HG03442 (cell line): ENCODE results near the gene LCAT.
"Not testable (repeated sequence)": the region's sequence is repeated elsewhere in the genome, so short reads cannot be mapped to it uniquely, and the experiment has no call there.

ENCODE experiments used
- ATAC-seq: cut with Tn5 transposase; IDR thresholded peaks from one replicate; pipeline ENCODE4 v1.9.1; 2021; ENCODE audit warnings: mild to moderate bottlenecking, moderate library complexity; ENCODE audit not compliant: unreplicated experiment

The LCAT gene

DNA sequence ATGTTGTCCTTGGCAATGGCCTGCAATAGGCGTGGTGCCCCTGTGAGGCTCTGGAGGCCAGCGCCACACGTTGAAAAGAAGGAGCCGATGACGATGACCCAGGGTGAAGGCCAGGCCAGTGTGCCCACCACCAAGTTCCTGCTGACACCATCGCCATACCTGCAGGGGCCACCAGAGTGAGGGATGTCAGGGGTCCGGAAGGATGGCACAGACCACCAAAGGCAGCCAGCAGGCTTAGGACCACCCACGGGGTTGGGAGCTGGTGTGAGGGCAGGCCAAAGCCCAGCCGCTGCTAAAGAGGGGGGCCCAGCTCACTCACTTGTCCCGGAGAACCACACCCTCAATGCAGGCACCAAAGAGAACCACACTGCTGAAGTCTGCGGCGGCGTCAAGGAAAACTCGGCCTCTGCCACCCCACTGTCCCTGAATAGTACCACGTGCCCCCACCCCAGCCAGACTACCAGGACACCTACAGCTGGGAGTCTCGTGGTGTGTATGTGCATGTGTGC is 6.5 kb upstream of the LCAT start:
- no peak for ATAC-seq

- ATAC-seq, result no peak
Measured at GRCh38 chr16:67949645-67950044, 5.7 kb upstream of the LCAT start.

DNA sequence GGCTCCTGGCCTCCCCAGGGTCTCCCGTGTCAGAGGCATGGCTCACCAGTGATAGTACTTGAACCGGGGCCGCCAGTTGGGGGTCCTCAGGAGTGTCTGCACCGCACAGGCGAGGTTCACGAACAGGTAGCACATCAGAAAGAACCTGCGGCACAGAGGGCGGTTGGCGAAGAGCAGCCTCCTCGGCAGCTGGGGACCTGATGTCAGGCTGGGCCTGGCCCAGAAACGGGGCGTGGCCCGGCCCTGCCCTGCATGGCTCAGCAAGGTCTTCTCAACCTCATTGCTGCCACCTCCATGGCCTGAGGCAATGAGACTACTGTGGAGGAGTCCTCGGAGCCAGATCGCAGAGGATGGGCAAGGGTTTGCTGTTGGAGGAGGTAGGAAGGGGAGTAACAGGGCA is 4.1 kb upstream of the LCAT start:
- ATAC-seq, result no peak

DNA sequence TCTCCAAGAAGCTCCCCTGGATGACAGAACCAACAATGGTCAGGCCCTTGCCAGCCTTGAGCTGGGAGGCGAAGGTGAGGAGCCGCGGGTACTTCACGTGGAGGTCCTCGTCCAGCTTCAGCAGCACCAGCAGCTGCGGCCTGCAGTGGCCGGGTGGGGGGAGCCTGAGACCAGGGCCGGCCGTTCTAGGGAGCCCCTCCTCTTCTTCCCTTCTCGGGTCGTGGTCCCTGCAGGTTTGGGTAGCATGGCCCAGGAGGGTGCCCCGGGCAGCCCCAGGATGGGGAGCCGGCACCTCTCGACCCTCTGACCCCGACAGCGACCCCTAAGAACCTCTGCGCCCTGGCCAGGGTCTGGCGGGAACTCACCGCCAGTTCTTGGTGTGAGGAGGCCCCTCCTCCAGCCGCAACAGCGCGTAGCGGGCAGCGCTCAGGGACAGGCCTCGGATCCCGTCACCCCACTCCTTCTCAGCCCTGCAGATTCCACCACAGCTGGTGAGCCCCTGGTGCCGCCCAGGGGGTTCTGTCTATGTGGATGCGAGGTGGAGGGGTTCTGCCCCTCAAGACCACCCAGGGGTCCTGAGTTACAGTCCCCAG is 3.1 kb upstream of the LCAT start:
- ATAC-seq, result no peak

- ATAC-seq, result no peak
Measured at GRCh38 chr16:67946128-67946569, 2.2 kb upstream of the LCAT start.

GRCh38 chr16:67945392-67945933 is 1.5 kb upstream of the LCAT start:
- no peak for ATAC-seq

- no peak for ATAC-seq
Measured at GRCh38 chr16:67944690-67945391, 921 bp upstream of the LCAT start.

DNA sequence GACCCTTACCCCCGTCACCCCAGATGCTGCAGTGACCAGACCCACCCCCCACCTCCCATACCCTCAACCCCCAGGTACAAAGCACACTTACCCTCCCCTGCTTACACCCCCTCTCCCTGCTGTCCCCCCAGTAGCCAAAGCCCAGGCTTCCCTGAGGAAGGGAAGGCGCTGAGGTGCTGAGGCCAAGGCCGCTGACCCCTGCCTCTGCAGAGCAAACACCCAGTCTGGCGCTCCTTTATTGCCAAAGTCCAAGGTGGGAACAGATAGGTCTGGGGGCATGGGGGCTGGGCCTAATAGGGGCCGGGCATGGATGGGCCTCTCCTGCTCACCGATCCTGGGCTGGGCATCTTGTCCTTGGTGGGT is 683 bp downstream of the LCAT start:
- ATAC-seq, result no peak

- no peak for ATAC-seq
Measured at GRCh38 chr16:67942510-67943255, 1.2 kb downstream of the LCAT start.

- no peak for ATAC-seq
Measured at GRCh38 chr16:67942200-67942509, 1.8 kb downstream of the LCAT start.

- ATAC-seq, result no peak
Measured at GRCh38 chr16:67941469-67942199, 2.3 kb downstream of the LCAT start.

DNA sequence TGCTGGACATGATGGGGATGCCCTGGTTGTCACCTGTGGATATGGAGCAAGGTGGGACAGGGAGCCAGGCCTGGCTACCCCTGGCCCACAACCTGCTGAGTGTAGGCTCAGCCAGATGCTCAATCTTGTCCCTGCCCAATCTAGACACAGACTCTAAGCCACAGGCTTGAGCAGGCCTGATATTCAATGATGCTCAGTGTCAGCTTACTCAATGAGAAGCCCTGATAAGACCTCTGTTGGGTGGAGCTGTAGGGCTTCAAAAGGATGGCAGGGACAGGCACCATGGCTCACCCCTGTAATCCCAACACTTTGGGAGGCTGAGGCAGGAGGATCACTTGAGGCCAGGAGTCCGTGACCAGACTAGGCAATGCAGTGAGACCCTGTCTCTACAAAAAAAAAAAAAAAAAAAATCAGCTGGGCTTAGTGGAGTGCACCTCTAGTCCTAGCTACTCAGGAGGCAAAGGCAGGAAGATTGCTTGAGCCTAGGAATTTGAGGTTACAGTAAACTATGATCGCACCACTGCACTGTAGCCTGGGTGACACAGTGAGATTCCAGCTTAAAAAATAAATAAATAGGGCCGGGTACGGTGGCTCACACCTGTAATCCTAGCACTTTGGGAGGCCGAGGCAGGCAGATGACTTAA is 3.4 kb downstream of the LCAT start:
- no peak for ATAC-seq

GRCh38 chr16:67939507-67940445 is 4.1 kb downstream of the LCAT start:
- ATAC-seq, result no peak

DNA sequence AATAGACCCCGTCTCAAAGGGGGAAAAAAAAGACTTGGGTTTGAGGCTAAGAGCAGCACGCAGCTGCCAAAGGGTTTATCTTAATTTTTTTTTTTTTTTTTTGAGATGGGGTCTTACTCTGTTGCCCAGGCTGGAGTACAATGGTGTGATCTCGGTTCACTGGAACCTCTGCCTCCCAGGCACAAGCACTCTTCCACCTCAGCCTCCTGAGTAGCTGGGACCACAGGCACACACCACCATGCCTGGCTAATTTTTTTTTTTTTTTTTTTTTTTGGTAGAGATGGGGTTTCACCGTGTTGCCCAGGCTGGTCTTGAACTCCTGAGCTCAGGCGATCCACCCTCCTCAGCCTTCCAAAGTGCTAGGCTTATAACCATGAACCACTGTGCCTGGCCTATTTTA is 6.2 kb downstream of the LCAT start:
- not testable (repeated sequence) for ATAC-seq

GRCh38 chr16:67936880-67937605 is 6.9 kb downstream of the LCAT start:
- ATAC-seq, result peak; percentile 36

DNA sequence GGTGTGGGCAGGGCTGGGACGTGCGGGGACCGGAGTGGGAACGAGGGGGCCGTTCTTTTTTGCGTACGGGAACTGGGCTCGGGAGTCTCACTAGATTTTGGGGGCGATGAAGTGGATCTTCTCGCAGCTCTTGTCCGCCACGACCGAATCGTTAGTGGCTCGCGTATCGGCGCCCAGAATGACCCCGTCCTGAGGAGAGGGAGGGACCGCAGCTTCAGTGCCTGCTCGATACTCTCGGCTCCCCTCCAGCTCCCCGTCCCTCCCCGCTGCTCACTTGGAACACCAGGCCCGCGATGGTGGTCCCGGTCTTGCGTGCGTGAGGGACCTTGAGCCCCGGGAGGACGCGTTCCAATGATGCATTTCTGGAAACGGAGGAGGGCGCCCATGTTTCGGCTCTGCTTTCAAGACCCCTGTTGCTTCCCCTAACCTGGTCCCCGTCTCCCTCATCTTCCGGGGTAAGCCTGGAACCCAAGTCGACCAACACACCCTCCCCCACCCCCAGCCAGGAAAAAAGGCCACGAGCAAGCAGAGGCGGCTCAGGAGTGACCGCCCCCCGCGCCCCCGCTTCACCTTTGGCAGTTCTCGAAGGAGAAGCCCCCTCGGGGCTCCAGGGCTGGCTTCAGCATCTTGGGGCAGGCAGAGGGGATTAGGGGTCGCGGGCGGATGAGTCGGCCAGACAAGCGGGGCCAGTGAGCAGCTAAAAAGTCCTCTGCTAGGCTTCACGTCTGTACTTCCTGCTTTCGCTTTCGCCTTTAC is 7.6 kb downstream of the LCAT start, which contains the start of gene PSMB10:
TSS of gene PSMB10 (minus strand) at position 727 of the 756 bp plus-strand sequence. CDS start at position 626, 101 bp downstream.
- ATAC-seq, result peak; percentile 6

GRCh38 chr16:67935402-67936123 is 8.4 kb downstream of the LCAT start:
- ATAC-seq, result peak; percentile 89

DNA sequence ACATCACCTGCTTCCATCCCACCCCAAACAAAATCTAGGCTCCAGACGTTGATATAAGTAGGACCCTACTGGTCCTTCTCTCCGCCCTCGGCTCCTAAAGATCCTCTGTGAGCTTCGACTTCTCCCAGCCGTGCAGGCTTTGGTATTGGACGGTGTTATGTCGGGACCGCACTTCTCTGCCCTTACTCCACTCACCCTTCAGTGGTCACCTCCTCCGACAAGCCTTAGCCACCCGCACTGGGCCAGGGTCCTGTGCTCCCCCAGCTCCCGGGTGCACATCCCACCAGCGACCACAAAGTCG is 8.9 kb downstream of the LCAT start:
- no peak for ATAC-seq
